ENCODE data around the gene CSRNP3.
"Not testable (repeated sequence)": the region's sequence is repeated elsewhere in the genome, so short reads cannot be mapped to it uniquely, and the experiment has no call there.

The CSRNP3 gene

GRCh38 chr2:165636959-165637358 lies 167.5 kb downstream of the CSRNP3 start:
- DNase-seq, result no peak

GRCh38 chr2:165637396-165637795 lies 167.9 kb downstream of the CSRNP3 start:
- no peak for DNase-seq

GRCh38 chr2:165639504-165639903 lies 170.0 kb downstream of the CSRNP3 start:
- no peak for DNase-seq

GRCh38 chr2:165640247-165640929 lies 170.9 kb downstream of the CSRNP3 start:
- no peak for DNase-seq

- peak; percentile 6 for DNase-seq
Measured at GRCh38 chr2:165645930-165646831, 176.7 kb downstream of the CSRNP3 start.

- no peak for DNase-seq
Measured at GRCh38 chr2:165647409-165647808, 177.9 kb downstream of the CSRNP3 start.

- DNase-seq, result no peak
Measured at GRCh38 chr2:165648801-165649200, 179.3 kb downstream of the CSRNP3 start.

- DNase-seq, result no peak
Measured at GRCh38 chr2:165651233-165651632, 181.7 kb downstream of the CSRNP3 start.

GRCh38 chr2:165655661-165656060 lies 186.2 kb downstream of the CSRNP3 start:
- no peak for DNase-seq

GRCh38 chr2:165660361-165660760 lies 190.9 kb downstream of the CSRNP3 start:
- DNase-seq, result no peak

- DNase-seq, result no peak
Measured at GRCh38 chr2:165662720-165663119, 193.2 kb downstream of the CSRNP3 start.

GRCh38 chr2:165665614-165666013 lies 196.1 kb downstream of the CSRNP3 start:
- DNase-seq, result no peak

- DNase-seq, result not testable (repeated sequence)
Measured at GRCh38 chr2:165666073-165666472, 196.6 kb downstream of the CSRNP3 start.

GRCh38 chr2:165666605-165667004 lies 197.1 kb downstream of the CSRNP3 start:
- DNase-seq, result no peak

- DNase-seq, result no peak
Measured at GRCh38 chr2:165667375-165667774, 197.9 kb downstream of the CSRNP3 start.

- DNase-seq, result no peak
Measured at GRCh38 chr2:165674780-165675179, 205.3 kb downstream of the CSRNP3 start.

GRCh38 chr2:165675551-165675968 lies 206.1 kb downstream of the CSRNP3 start:
- peak; percentile 10 for DNase-seq

GRCh38 chr2:165678882-165679281 lies 209.4 kb downstream of the CSRNP3 start:
- no peak for DNase-seq

- no peak for DNase-seq
Measured at GRCh38 chr2:165679621-165680020, 210.1 kb downstream of the CSRNP3 start.

- DNase-seq, result peak; percentile 5
Measured at GRCh38 chr2:165681841-165682240, 212.3 kb downstream of the CSRNP3 start.

GRCh38 chr2:165682546-165682945 lies 213.0 kb downstream of the CSRNP3 start:
- no peak for DNase-seq

- no peak for DNase-seq
Measured at GRCh38 chr2:165686800-165687199, 217.3 kb downstream of the CSRNP3 start.

- DNase-seq, result no peak
Measured at GRCh38 chr2:165687426-165688002, 218.0 kb downstream of the CSRNP3 start.

- no peak for DNase-seq
Measured at GRCh38 chr2:165691615-165692014, 222.1 kb downstream of the CSRNP3 start.
